NCI-H1694 (cell line): ENCODE data around the gene HSPA5.

Experiments
- DNase-seq: peaks from one replicate; lab custom pipeline; 2025; lab: John Stamatoyannopoulos, UW

The HSPA5 gene

DNA sequence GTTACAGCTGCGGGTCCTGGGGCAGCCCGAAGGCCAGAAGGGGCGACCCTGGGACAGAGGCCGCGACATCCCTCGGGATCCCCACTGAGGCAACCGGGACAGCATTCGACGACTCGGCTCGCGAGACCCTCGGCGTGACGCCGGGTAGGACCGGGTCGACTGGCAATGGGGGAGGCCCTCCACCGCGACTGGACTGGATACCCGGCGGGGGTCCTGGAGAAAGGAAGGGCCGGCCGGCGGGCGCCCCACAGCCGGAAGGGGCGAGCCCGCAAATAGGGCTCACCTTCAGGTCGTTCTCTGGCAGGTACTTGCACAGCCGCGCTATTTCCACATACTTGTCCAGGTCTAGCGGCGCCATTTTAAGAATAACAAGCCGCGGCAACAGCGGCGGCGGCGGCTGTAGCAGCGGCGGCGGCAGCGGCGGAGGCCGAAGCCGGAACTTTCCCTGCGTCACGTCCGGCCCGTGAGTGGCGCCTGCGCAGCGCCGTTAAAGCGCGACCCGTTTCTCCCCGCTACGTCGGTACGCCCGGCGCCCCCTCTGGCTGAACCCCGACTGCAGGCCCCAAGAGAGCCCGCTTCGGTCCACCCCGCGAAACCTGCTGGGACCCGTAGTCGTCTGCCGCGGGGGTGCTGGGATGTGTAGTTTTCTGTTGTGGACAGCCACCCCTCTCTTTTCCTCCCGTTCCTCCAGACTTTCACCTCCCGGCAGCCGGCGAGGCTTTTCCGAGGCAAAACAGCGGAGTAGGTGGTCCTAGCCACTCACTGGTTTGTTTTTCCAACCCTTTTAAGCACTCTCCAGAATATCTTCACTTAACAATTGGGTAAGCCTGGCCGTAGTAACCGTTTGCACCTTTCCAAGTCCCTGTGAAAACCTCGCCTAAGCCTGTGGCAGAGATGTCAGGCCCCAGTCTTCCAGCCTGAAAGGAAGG, 51.5 kb downstream of the HSPA5 start, which contains the start of gene PPP6C:
Gene PPP6C, minus strand, starts transcription at position 443 of the 929 bp plus-strand sequence. Its CDS starts 85 bp downstream, at position 358.
- DNase-seq, result peak; percentile 79

DNA sequence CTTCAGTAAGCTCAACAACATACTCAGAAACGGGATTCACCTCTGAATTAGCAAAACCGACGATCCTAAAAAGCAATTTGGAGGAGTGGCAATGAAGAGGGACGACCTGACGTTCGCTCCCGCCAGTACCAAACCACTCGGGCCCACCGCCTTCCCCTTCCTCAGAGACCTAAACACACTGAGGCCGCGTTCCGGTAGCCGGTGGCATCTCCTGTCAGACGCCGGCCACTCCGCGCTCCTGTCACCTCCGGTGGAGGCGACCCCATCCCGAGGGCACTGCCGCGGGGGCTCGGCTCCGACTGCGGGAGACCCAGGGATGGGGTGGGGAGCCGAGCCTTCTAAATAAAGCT, 52.2 kb downstream of the HSPA5 start:
- DNase-seq, result no peak
